ENCODE results near the gene SH2D1B. TPM values are rescaled to one million over a fixed set of nuclear protein-coding genes. Genes with fewer than 3 reads are reported as not detected.

SH2D1B gene
- total RNA-seq, 4 donors from 2014 or later, result not detected

DNA sequence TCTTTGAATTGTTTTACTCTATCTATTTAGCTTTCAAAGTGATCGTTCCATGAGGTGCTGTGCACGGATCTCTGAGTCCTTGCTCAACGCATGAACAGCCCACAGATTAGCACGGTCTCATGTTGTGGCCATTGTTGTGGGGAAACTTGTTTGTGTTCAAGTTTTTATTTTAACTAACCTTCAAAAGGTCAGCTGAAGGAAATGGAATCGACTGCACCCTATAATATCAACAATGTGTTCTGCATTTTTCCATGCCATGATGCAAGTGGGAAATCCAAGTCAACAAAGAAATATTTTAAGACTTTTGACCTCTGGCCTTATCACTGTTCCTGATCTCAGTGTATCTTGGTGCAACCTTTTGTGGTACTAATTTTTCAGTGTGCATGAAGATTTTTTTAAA, 6.1 kb downstream of the SH2D1B start:
- TF ChIP-seq EP300 (IDR thresholded peaks at IDR 0.05) (no peak), POLR2A (IDR thresholded peaks at IDR 0.05) (no peak)
- TF ChIP-seq, protein P1, sequence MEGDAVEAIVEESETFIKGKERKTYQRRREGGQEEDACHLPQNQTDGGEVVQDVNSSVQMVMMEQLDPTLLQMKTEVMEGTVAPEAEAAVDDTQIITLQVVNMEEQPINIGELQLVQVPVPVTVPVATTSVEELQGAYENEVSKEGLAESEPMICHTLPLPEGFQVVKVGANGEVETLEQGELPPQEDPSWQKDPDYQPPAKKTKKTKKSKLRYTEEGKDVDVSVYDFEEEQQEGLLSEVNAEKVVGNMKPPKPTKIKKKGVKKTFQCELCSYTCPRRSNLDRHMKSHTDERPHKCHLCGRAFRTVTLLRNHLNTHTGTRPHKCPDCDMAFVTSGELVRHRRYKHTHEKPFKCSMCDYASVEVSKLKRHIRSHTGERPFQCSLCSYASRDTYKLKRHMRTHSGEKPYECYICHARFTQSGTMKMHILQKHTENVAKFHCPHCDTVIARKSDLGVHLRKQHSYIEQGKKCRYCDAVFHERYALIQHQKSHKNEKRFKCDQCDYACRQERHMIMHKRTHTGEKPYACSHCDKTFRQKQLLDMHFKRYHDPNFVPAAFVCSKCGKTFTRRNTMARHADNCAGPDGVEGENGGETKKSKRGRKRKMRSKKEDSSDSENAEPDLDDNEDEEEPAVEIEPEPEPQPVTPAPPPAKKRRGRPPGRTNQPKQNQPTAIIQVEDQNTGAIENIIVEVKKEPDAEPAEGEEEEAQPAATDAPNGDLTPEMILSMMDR (IDR thresholded peaks at IDR 0.05), result no peak
- no peaks in the 10 kb centered on the region for H3K36me3 ChIP-seq
- no peaks in the 10 kb centered on the region for H3K9me3 ChIP-seq
- no peaks in the 10 kb centered on the region for H3K27me3 ChIP-seq
- DNase-seq (ENCODE audit: low spot score in 2 of 2), result no peak
- H3K4me1 ChIP-seq, result peaks cover 0 to 11% (median 5%) of the 10 kb centered on the region in 4 donors
- H3K4me3 ChIP-seq, result no peak overlapping the region
- WGBS, 2 donors, result 45 to 53% methylated on average over 5 of the region's 5 CpGs
- no peak overlapping the region for H3K27ac ChIP-seq

DNA sequence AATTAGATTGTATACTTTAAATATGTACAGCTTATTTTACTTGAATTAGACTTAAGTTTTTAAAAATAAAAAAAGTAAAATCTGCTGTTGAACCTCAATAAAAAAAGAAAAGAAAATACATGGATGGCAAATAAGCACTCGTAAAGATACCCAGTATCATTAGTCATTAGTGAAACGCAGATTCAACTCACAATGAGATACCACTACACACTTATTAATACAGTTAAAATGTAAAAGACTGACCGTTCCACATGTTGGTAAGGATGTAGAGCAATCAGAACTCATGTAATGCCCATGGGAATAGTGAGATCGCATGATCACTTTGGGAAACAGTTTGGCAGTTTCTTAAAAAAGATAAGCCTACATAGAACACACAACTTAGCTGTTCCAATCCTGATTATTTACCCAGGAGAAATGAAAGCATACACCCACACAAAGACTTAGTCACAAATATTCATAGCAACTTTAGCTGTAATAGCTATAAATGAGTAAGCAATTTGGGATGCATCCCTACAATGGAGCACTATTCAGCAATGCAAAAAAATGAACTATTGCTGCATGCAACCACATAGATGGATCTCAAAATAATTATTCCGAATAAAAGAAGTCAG, 7.3 kb downstream of the SH2D1B start:
- no peak overlapping the region for H3K27ac ChIP-seq
- TF ChIP-seq, protein P1 (IDR thresholded peaks at IDR 0.05), result no peak
- TF ChIP-seq EP300 (IDR thresholded peaks at IDR 0.05) (no peak), POLR2A (IDR thresholded peaks at IDR 0.05) (no peak)
- H3K4me1 ChIP-seq, result peaks cover 0 to 11% (median 5%) of the 10 kb centered on the region in 4 donors
- WGBS, 2 donors, result 44 to 67% methylated on average over 5 of the region's 5 CpGs
- no peaks in the 10 kb centered on the region for H3K9me3 ChIP-seq
- H3K4me3 ChIP-seq, result no peak overlapping the region
- no peaks in the 10 kb centered on the region for H3K36me3 ChIP-seq
- H3K27me3 ChIP-seq, result no peaks in the 10 kb centered on the region
- DNase-seq (ENCODE audit: low spot score in 2 of 2), result no peak

DNA sequence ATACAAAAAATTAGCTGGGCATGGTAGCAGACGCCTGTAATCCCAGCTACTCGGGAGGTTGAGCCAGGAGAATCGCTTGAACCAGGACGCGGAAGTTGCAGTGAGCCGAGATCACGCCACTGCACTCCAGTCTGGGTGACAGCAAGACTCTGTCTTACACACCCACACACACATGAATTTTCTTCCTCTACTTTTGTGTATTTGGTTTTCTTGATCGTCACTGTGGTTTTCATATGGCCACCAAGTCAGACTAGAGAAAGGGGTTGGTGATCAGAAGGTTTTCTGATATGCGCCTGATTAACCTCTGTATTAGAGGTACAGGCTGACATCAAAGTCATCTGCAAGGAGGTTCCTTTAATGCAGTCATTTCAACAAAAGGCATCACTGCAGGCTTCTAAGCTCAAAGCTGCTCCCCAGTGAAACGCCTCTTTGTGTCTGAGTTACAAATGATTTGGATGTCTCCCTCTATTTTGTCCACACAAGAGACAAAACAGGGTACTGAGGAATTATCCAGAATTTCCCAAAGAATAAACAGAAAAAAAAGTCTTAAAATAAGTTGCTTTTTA, 11.1 kb downstream of the SH2D1B start:
- H3K27me3 ChIP-seq, result no peaks in the 10 kb centered on the region
- no peak overlapping the region for H3K27ac ChIP-seq
- peaks cover 0 to 11% (median 3%) of the 10 kb centered on the region in 4 donors for H3K4me1 ChIP-seq
- H3K36me3 ChIP-seq, result no peaks in the 10 kb centered on the region
- 72 to 75% methylated on average over 10 of the region's 10 CpGs for WGBS, 2 donors
- TF ChIP-seq, protein P1 (IDR thresholded peaks at IDR 0.05), result no peak
- no peak for TF ChIP-seq POLR2A (IDR thresholded peaks at IDR 0.05)
- TF ChIP-seq EP300 (IDR thresholded peaks at IDR 0.05), result no peak
- no peak overlapping the region for H3K4me3 ChIP-seq
- no peaks in the 10 kb centered on the region for H3K9me3 ChIP-seq
- DNase-seq (ENCODE audit: low spot score in 2 of 2), result no peak

DNA sequence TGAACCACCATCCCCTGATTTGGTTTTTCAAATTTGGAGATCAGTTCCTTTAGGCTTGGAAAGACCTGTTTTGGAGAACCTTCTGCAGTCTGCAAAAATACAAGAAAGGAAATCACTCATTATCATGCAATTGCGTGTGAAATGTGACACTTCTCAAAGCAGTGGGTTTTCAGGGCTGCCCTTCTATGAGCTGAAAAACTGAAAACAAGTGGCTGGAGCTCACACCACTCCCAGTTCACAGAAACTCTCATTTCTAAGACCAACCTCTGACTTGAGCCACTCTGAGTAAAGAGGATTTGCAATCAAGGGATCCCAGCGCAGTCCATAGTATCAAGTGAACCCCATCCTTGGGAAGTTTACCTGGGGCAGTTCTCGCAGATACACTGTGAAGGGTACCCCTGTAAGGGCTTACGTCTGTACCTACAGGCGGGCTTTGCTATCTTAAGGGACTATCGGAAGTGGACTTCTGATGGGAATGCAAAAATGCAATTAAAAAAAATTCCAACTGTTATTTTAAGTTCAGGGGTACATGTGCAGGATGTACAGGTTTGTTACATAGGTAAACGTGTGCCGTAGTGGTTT, 12.8 kb downstream of the SH2D1B start:
- no peak overlapping the region for H3K4me3 ChIP-seq
- H3K36me3 ChIP-seq, result no peaks in the 10 kb centered on the region
- no peak overlapping the region for H3K27ac ChIP-seq
- H3K27me3 ChIP-seq, result no peaks in the 10 kb centered on the region
- 86 to 88% methylated on average over 8 of the region's 8 CpGs for WGBS, 2 donors
- TF ChIP-seq, protein P1 (IDR thresholded peaks at IDR 0.05), result no peak
- TF ChIP-seq POLR2A (IDR thresholded peaks at IDR 0.05), result no peak
- no peak for TF ChIP-seq EP300 (IDR thresholded peaks at IDR 0.05)
- DNase-seq (ENCODE audit: low spot score in 2 of 2), result no peak
- no peaks in the 10 kb centered on the region for H3K4me1 ChIP-seq
- H3K9me3 ChIP-seq, result no peaks in the 10 kb centered on the region

DNA sequence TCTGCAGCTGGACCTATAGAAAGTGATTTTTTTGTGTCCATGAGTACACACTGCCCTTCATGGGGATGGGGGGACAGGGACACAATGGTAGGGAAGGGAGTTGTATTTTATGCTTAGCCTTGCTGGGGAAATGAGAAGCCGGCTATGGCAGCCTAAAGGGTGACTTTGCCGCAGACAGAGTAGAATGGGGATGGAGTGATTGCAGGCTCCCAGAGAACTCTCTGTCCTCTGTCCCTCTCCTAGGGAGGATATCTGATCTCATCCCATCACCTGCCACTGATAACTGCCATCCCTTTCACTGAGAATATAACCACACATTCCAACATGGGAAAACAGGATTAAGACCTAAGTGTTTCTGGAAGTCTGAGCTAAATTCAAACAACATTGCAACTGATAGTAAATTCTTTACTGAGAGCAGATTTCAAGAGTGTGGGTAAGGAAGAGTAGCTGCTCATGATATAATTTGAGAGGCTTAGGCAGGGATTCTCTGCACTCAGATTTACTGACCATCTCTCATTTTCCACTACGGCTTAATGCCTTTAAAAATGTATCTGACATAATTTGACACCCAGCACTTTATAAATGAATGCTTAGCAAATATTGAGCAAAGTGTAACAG, 13.9 kb downstream of the SH2D1B start:
- DNase-seq (ENCODE audit: low spot score in 2 of 2), result no peak
- H3K4me1 ChIP-seq, result no peaks in the 10 kb centered on the region
- no peak overlapping the region for H3K4me3 ChIP-seq
- TF ChIP-seq POLR2A (IDR thresholded peaks at IDR 0.05), result no peak
- TF ChIP-seq EP300 (IDR thresholded peaks at IDR 0.05), result no peak
- TF ChIP-seq, protein P1 (IDR thresholded peaks at IDR 0.05), result no peak
- H3K36me3 ChIP-seq, result no peaks in the 10 kb centered on the region
- no peak overlapping the region for H3K27ac ChIP-seq
- 46 to 65% methylated on average over 3 of the region's 3 CpGs for WGBS, 2 donors
- no peaks in the 10 kb centered on the region for H3K9me3 ChIP-seq
- H3K27me3 ChIP-seq, result no peaks in the 10 kb centered on the region

Data from tibial nerve (tissue), 4 donors.